ENCODE data around the gene OXGR1. TPM values are rescaled to one million over a fixed set of nuclear protein-coding genes. Genes with fewer than 3 reads are reported as not detected.
A peak's percentile ranks its signal among the peaks of the same experiment; 100 is the strongest.

The OXGR1 gene
- total and polyA plus RNA-seq, 2 of the 4 experiments (the other 2 are of a cell fraction) = not detected

- no CpG with 5 or more reads among the region's 8 CpGs for WGBS, 2 experiments (ENCODE audit: extremely low coverage in 2 of 2, insufficient read length in 1 of 2)
- Histone ChIP-seq H3K4ac (ENCODE audit: low read depth, low read length) (no peak overlapping the region), H4K5ac (ENCODE audit: low read depth, low read length) (no peak overlapping the region), H4K8ac (ENCODE audit: low read depth in 2 of 2, low read length in 2 of 2) (no peak overlapping the region), H3K9ac (ENCODE audit: low read depth, low read length) (no peak overlapping the region), H3K9me1 (ENCODE audit: insufficient read depth, low read length) (no peaks in the 10 kb centered on the region), H3K36me3 (ENCODE audit: control insufficient read depth, insufficient read depth, low read length) (no peaks in the 10 kb centered on the region), H3K4me1 (ENCODE audit: control insufficient read depth, insufficient read depth, low read length) (no peaks in the 10 kb centered on the region; the same call in 1 of the 2 replicates), H3K27me3 (ENCODE audit: control insufficient read depth, insufficient read depth, low read length) (peaks cover 38% of the 10 kb centered on the region), H2BK20ac (ENCODE audit: low read depth, low read length) (no peak overlapping the region), H3K4me3 (ENCODE audit: insufficient read depth, low read depth, low read length) (peak overlapping the region; percentile 24; the same call in 1 of the 2 replicates), H2BK120ac (ENCODE audit: low read depth, low read length) (no peak overlapping the region), H2AK9ac (replicated peaks; ENCODE audit: low read depth, low read length, poor library complexity) (no peak overlapping the region), H4K91ac (ENCODE audit: insufficient read depth, low read depth, low read length) (no peak overlapping the region), H3K18ac (ENCODE audit: low read depth, low read length) (no peak overlapping the region), H2AK5ac (ENCODE audit: low read depth, low read length) (no peak overlapping the region), H3K14ac (replicated peaks; ENCODE audit: low read depth, low read length) (no peak overlapping the region), H4K20me1 (ENCODE audit: insufficient read depth, low read length) (no peaks in the 10 kb centered on the region), H3K56ac (ENCODE audit: extremely low read depth, insufficient read depth, low read length) (no peak overlapping the region), H3K79me1 (ENCODE audit: low read depth in 1 of 2, low read length in 2 of 2) (no peaks in the 10 kb centered on the region), H2BK5ac (ENCODE audit: low read depth, low read length, poor library complexity, severe bottlenecking) (no peak overlapping the region), H2BK15ac (ENCODE audit: low read depth, low read length) (no peak overlapping the region), H2AFZ (replicated peaks; ENCODE audit: low read length, poor library complexity) (peak overlapping the region; percentile 82), H3K27ac (ENCODE audit: insufficient read depth, low read length) (no peak overlapping the region), H3K9me3 (ENCODE audit: control insufficient read depth, insufficient read depth, low read length) (no peaks in the 10 kb centered on the region), H3K4me2 (ENCODE audit: low read depth, low read length) (peak overlapping the region; percentile 67), H3K23ac (ENCODE audit: low read depth, low read length) (no peak overlapping the region)
- DNase-seq (no peak), ATAC-seq (ENCODE audit: low read depth) (no peak)
- POLR2A ChIA-PET (ENCODE audit: unreplicated experiment) = no interaction called here
- in situ Hi-C loops (cut with MboI; ENCODE audit: low sequenced_read_pairs) = no loop called here
- dilution Hi-C loops (cut with HindIII; ENCODE audit: low sequenced_read_pairs, unreplicated experiment) = no loop called here
- no TSS peak for BruUV-seq (replicated peaks)
- intact Hi-C loops (cut with micrococcal nuclease) = no loop called here
- TF ChIP-seq SMC3 (IDR thresholded peaks at IDR 0.05; ENCODE audit: low read depth, low read length) (no peak), POLR2A (IDR thresholded peaks at IDR 0.05; ENCODE audit: low read depth, low read length) (no peak), FOS (IDR thresholded peaks at IDR 0.05; ENCODE audit: low read depth, low read length) (no peak), CEBPB (IDR thresholded peaks at IDR 0.05; ENCODE audit: low read depth, low read length) (no peak), MAZ (IDR thresholded peaks at IDR 0.05; ENCODE audit: borderline replicate concordance, low read depth, low read length) (no peak)
- TF ChIP-seq, protein P1, sequence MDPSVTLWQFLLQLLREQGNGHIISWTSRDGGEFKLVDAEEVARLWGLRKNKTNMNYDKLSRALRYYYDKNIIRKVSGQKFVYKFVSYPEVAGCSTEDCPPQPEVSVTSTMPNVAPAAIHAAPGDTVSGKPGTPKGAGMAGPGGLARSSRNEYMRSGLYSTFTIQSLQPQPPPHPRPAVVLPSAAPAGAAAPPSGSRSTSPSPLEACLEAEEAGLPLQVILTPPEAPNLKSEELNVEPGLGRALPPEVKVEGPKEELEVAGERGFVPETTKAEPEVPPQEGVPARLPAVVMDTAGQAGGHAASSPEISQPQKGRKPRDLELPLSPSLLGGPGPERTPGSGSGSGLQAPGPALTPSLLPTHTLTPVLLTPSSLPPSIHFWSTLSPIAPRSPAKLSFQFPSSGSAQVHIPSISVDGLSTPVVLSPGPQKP (IDR thresholded peaks at IDR 0.05; ENCODE audit: borderline replicate concordance, low read depth, low read length) = no peak
- TF ChIP-seq, protein P2, sequence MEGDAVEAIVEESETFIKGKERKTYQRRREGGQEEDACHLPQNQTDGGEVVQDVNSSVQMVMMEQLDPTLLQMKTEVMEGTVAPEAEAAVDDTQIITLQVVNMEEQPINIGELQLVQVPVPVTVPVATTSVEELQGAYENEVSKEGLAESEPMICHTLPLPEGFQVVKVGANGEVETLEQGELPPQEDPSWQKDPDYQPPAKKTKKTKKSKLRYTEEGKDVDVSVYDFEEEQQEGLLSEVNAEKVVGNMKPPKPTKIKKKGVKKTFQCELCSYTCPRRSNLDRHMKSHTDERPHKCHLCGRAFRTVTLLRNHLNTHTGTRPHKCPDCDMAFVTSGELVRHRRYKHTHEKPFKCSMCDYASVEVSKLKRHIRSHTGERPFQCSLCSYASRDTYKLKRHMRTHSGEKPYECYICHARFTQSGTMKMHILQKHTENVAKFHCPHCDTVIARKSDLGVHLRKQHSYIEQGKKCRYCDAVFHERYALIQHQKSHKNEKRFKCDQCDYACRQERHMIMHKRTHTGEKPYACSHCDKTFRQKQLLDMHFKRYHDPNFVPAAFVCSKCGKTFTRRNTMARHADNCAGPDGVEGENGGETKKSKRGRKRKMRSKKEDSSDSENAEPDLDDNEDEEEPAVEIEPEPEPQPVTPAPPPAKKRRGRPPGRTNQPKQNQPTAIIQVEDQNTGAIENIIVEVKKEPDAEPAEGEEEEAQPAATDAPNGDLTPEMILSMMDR (conservative IDR thresholded peaks at IDR 0.05; ENCODE audit: low read depth, low read length) = no peak
- CTCF ChIA-PET = interaction anchor here (1.2 kb wide), 1 partner anchor 10 kb away, joined by 3 read pairs; no protein-coding TSS in a partner anchor
These were observed 651 bp downstream of the OXGR1 start for GRCh38 chr13:96993634-96994016.
